HEK293 (cell line): ENCODE data around the gene IFI30.

Source experiments
- CTCF ChIA-PET: fragments of 350-600 bp; formaldehyde crosslinking; extraction: SDS; loops from one replicate; lab custom pipeline; 2021; ENCODE audit warnings: antibody characterized with exemption; lab: Yijun Ruan, JAX
- POLR2A ChIA-PET: fragments of 300-600 bp; formaldehyde crosslinking; extraction: SDS; loops from one replicate; lab custom pipeline; 2020; ENCODE audit warnings: antibody characterized with exemption, inconsistent platforms; lab: Yijun Ruan, JAX
- H3K27ac ChIP-seq: fragments of 200-500 bp; sonication (Bioruptor generic); 2 replicates; pipeline ENCODE4 v1.5.1; 2014; ENCODE audit warnings: low read depth, low read length, control low read depth, inconsistent platforms; ENCODE audit errors: extremely low read depth
- H3K36me3 ChIP-seq, 2 experiments: fragments of 200-500 bp in 1 of 2; sonication (Bioruptor generic) in 1 of 2; 1 replicate in 1 of 2; 2 replicates in 1 of 2; pipeline ENCODE4 v1.5.1; 2014 to 2017; ENCODE audit warnings: inconsistent platforms in 2 of 2, low read length in 2 of 2; ENCODE audit not compliant: control insufficient read depth in 2 of 2, insufficient read depth in 1 of 2
- H3K4me1 ChIP-seq: fragments of 200-500 bp; sonication (Bioruptor generic); 2 replicates; pipeline ENCODE4 v1.5.1; 2014; ENCODE audit warnings: mild to moderate bottlenecking, low read length, inconsistent platforms; ENCODE audit not compliant: control insufficient read depth, insufficient read depth
- H3K4me3 ChIP-seq: 2 replicates; pipeline ENCODE4 v1.5.1; 2011; ENCODE audit warnings: low read depth, mild to moderate bottlenecking, control low read depth, low read length, moderate library complexity
- H3K9me3 ChIP-seq: fragments of 200-500 bp; sonication (Bioruptor generic); 2 replicates; pipeline ENCODE4 v1.5.1; 2014; ENCODE audit warnings: low read depth, low read length, inconsistent platforms; ENCODE audit not compliant: control insufficient read depth, insufficient read depth
- FEZF1 ChIP-seq: fragments of 450-650 bp; formaldehyde crosslinking; IDR thresholded peaks from 2 replicates; pipeline ENCODE4 v1.5.1; 2016; ENCODE audit warnings: missing biosample characterization, missing genetic modification characterization
- MEIS1 ChIP-seq: sonication (generic); formaldehyde crosslinking; IDR thresholded peaks from 2 replicates; pipeline ENCODE4 v1.8.1; 2022; ENCODE audit warnings: missing genetic modification reagents, mild to moderate bottlenecking, borderline replicate concordance
- MZF1 ChIP-seq: fragments of 450-650 bp; formaldehyde crosslinking; IDR thresholded peaks from 2 replicates; pipeline ENCODE4 v1.5.1; 2017; ENCODE audit warnings: missing biosample characterization, missing genetic modification characterization, borderline replicate concordance
- SALL2 ChIP-seq: fragments of 450-650 bp; formaldehyde crosslinking; IDR thresholded peaks from 2 replicates; pipeline ENCODE4 v1.5.0; 2017; ENCODE audit warnings: missing biosample characterization, mild to moderate bottlenecking, missing genetic modification characterization, borderline replicate concordance
- SETDB1 ChIP-seq: IDR thresholded peaks from one replicate; pipeline ENCODE4 v1.6.1; 2017; ENCODE audit warnings: mild to moderate bottlenecking, low read length, moderate library complexity, mixed read lengths; ENCODE audit not compliant: insufficient read length
- SP2 ChIP-seq: fragments of 450-650 bp; formaldehyde crosslinking; IDR thresholded peaks from 2 replicates; pipeline ENCODE4 v1.5.1; 2016; ENCODE audit warnings: missing biosample characterization, missing genetic modification characterization
- TRIM28 ChIP-seq: IDR thresholded peaks from 2 replicates; pipeline ENCODE4 v1.6.1; 2011; ENCODE audit warnings: low read length, control low read depth, borderline replicate concordance
- YY1 ChIP-seq: fragments of 450-650 bp; formaldehyde crosslinking; IDR thresholded peaks from 2 replicates; pipeline ENCODE4 v1.5.1; 2018; ENCODE audit warnings: missing biosample characterization, missing genetic modification characterization
- YY2 ChIP-seq: fragments of 450-650 bp; formaldehyde crosslinking; IDR thresholded peaks from 2 replicates; pipeline ENCODE4 v1.5.1; 2016; ENCODE audit warnings: missing biosample characterization, missing genetic modification characterization
- ZBTB17 ChIP-seq: fragments of 450-650 bp; formaldehyde crosslinking; IDR thresholded peaks from 2 replicates; pipeline ENCODE4 v1.5.1; 2016; ENCODE audit warnings: missing biosample characterization, missing genetic modification characterization
- ZBTB20 ChIP-seq: fragments of 450-650 bp; formaldehyde crosslinking; IDR thresholded peaks from 2 replicates; pipeline ENCODE4 v1.5.1; 2016; ENCODE audit warnings: missing biosample characterization, missing genetic modification characterization
- ZFHX2 ChIP-seq: fragments of 450-650 bp; formaldehyde crosslinking; conservative IDR thresholded peaks from 2 replicates; pipeline ENCODE4 v1.5.1; 2016; ENCODE audit warnings: missing biosample characterization, missing genetic modification characterization
- ZFP3 ChIP-seq: fragments of 450-650 bp; formaldehyde crosslinking; IDR thresholded peaks from 2 replicates; pipeline ENCODE4 v1.5.1; 2016; ENCODE audit warnings: low read depth, missing biosample characterization, missing genetic modification characterization
- ZNF138 ChIP-seq: fragments of 450-650 bp; formaldehyde crosslinking; IDR thresholded peaks from 2 replicates; pipeline ENCODE4 v1.5.1; 2016; ENCODE audit warnings: missing biosample characterization, missing genetic modification characterization, borderline replicate concordance
- ZNF184 ChIP-seq: fragments of 450-650 bp; IDR thresholded peaks from 2 replicates; pipeline ENCODE4 v1.5.1; 2018; ENCODE audit warnings: missing biosample characterization, mild to moderate bottlenecking, missing genetic modification characterization
- ZNF23 ChIP-seq: fragments of 450-650 bp; formaldehyde crosslinking; IDR thresholded peaks from 2 replicates; pipeline ENCODE4 v1.5.1; 2016; ENCODE audit warnings: missing biosample characterization, missing genetic modification characterization, borderline replicate concordance
- ZNF239 ChIP-seq: fragments of 450-650 bp; formaldehyde crosslinking; IDR thresholded peaks from 2 replicates; pipeline ENCODE4 v1.5.1; 2016; ENCODE audit warnings: missing biosample characterization, missing genetic modification characterization
- ZNF311 ChIP-seq: fragments of 450-650 bp; formaldehyde crosslinking; IDR thresholded peaks from 2 replicates; pipeline ENCODE4 v1.5.1; 2017; ENCODE audit warnings: missing biosample characterization, missing genetic modification characterization, borderline replicate concordance
- ZNF366 ChIP-seq: fragments of 450-650 bp; formaldehyde crosslinking; conservative IDR thresholded peaks from 2 replicates; pipeline ENCODE4 v1.5.1; 2016; ENCODE audit warnings: missing biosample characterization, missing genetic modification characterization
- ZNF391 ChIP-seq: fragments of 450-650 bp; formaldehyde crosslinking; IDR thresholded peaks from 2 replicates; pipeline ENCODE4 v1.5.1; 2016; ENCODE audit warnings: low read depth, missing biosample characterization, missing genetic modification characterization, borderline replicate concordance
- ZNF473 ChIP-seq: fragments of 450-650 bp; formaldehyde crosslinking; IDR thresholded peaks from 2 replicates; pipeline ENCODE4 v1.5.1; 2017; ENCODE audit warnings: missing biosample characterization, missing genetic modification characterization
- ZNF488 ChIP-seq: fragments of 450-650 bp; formaldehyde crosslinking; IDR thresholded peaks from 2 replicates; pipeline ENCODE4 v1.5.1; 2016; ENCODE audit warnings: missing biosample characterization, missing genetic modification characterization
- ZNF521 ChIP-seq: fragments of 450-650 bp; formaldehyde crosslinking; IDR thresholded peaks from 2 replicates; pipeline ENCODE4 v1.5.1; 2017; ENCODE audit warnings: missing biosample characterization, mild to moderate bottlenecking, missing genetic modification characterization
- ZNF529 ChIP-seq: fragments of 450-650 bp; formaldehyde crosslinking; IDR thresholded peaks from 2 replicates; pipeline ENCODE4 v1.5.1; 2017; ENCODE audit warnings: missing genetic modification characterization, missing biosample characterization; ENCODE audit not compliant: insufficient replicate concordance
- ZNF549 ChIP-seq: fragments of 450-650 bp; IDR thresholded peaks from 2 replicates; pipeline ENCODE4 v1.5.1; 2018; ENCODE audit warnings: missing biosample characterization, missing genetic modification characterization, mild to moderate bottlenecking, inconsistent platforms, moderate library complexity
- ZNF555 ChIP-seq: fragments of 450-650 bp; formaldehyde crosslinking; conservative IDR thresholded peaks from 2 replicates; pipeline ENCODE4 v1.5.1; 2017; ENCODE audit warnings: missing biosample characterization, mild to moderate bottlenecking, missing genetic modification characterization, inconsistent platforms
- ZNF596 ChIP-seq: fragments of 450-650 bp; IDR thresholded peaks from 2 replicates; pipeline ENCODE4 v1.5.0; 2018; ENCODE audit warnings: missing biosample characterization, mild to moderate bottlenecking, missing genetic modification characterization, moderate library complexity
- ZNF626 ChIP-seq: fragments of 450-650 bp; sonication (Bioruptor Pico); formaldehyde crosslinking; IDR thresholded peaks from 2 replicates; pipeline ENCODE4 v1.5.1; 2018; ENCODE audit warnings: missing biosample characterization, missing genetic modification characterization, inconsistent platforms
- ZNF629 ChIP-seq: fragments of 450-650 bp; formaldehyde crosslinking; IDR thresholded peaks from 2 replicates; pipeline ENCODE4 v1.5.1; 2017; ENCODE audit warnings: missing biosample characterization, missing genetic modification characterization
- ZNF658 ChIP-seq: fragments of 450-650 bp; formaldehyde crosslinking; IDR thresholded peaks from 2 replicates; pipeline ENCODE4; 2016; ENCODE audit warnings: missing biosample characterization, missing genetic modification characterization
- ZNF704 ChIP-seq: fragments of 450-650 bp; formaldehyde crosslinking; IDR thresholded peaks from 2 replicates; pipeline ENCODE4 v1.5.1; 2016; ENCODE audit warnings: missing biosample characterization, missing genetic modification characterization
- ZNF747 ChIP-seq: fragments of 450-650 bp; formaldehyde crosslinking; IDR thresholded peaks from 2 replicates; pipeline ENCODE4 v1.5.1; 2016; ENCODE audit warnings: missing biosample characterization, missing genetic modification characterization
- ZNF76 ChIP-seq: fragments of 450-650 bp; formaldehyde crosslinking; IDR thresholded peaks from 2 replicates; pipeline ENCODE4; 2016; ENCODE audit warnings: low read depth, missing biosample characterization, missing genetic modification characterization, borderline replicate concordance
- ZSCAN16 ChIP-seq: fragments of 450-650 bp; formaldehyde crosslinking; IDR thresholded peaks from 2 replicates; pipeline ENCODE4 v1.5.1; 2016; ENCODE audit warnings: missing biosample characterization, missing genetic modification characterization

IFI30 gene

GRCh38 chr19:18221815-18222725 is 48.5 kb downstream of the IFI30 start:
- ChIA-PET CTCF (interaction anchor here (0.9 to 4.1 kb wide), 6 partner anchors 14 to 106 kb away, joined by 3 to 16 read pairs (median 4); no protein-coding TSS in a partner anchor), POLR2A (no interaction called here)
- TF ChIP-seq ZNF391 (tag by site-specific recombination): no peak
- TF ChIP-seq ZFHX2: no peak
- TF ChIP-seq ZNF138: no peak
- peak; percentile 61 for TF ChIP-seq ZNF596 (tag by site-specific recombination)
- no peak for TF ChIP-seq SETDB1
- no peak for TF ChIP-seq ZBTB20 (tag by site-specific recombination)
- TF ChIP-seq YY1 (tag by site-specific recombination): no peak
- peak; percentile 93 for TF ChIP-seq ZFP3 (tag by site-specific recombination)

GRCh38 chr19:18223860-18224524 is 50.4 kb downstream of the IFI30 start:
- peak overlapping the region; percentile 40 for H3K4me3 ChIP-seq
- POLR2A ChIA-PET: interaction anchor here (0.6 to 1.7 kb wide), 7 partner anchors 9 to 223 kb away, joined by 3 to 19 read pairs (median 4); partner anchors contain the start of gene JUND
- no peaks in the 10 kb centered on the region for H3K36me3 ChIP-seq
- H3K4me1 ChIP-seq: no peaks in the 10 kb centered on the region; the same call in 1 of the 2 replicates
- no peaks in the 10 kb centered on the region for H3K9me3 ChIP-seq
- no peak overlapping the region for H3K27ac ChIP-seq
- CTCF ChIA-PET: interaction anchor here (0.5 to 1.0 kb wide), 3 partner anchors 16 to 105 kb away, joined by 3 to 4 read pairs (median 3); a partner anchor contains a TSS
- TF ChIP-seq ZNF366 (peak; percentile 57), MEIS1 (no peak), ZNF23 (tag by site-specific recombination) (no peak), SALL2 (tag by site-specific recombination) (no peak), ZNF626 (tag by site-specific recombination) (no peak), ZSCAN16 (tag by site-specific recombination) (no peak), SP2 (tag by site-specific recombination) (peak; percentile 80), ZNF239 (tag by site-specific recombination) (no peak), ZNF488 (tag by site-specific recombination) (no peak), ZNF555 (tag by site-specific recombination) (no peak), ZNF473 (tag by site-specific recombination) (no peak), ZNF529 (tag by site-specific recombination) (no peak), ZNF704 (tag by site-specific recombination) (no peak), ZNF521 (tag by site-specific recombination) (no peak), ZBTB20 (tag by site-specific recombination) (no peak), ZNF549 (tag by site-specific recombination) (no peak), ZNF658 (tag by site-specific recombination) (no peak), FEZF1 (tag by site-specific recombination) (no peak), ZNF747 (tag by site-specific recombination) (no peak), ZBTB17 (tag by site-specific recombination) (peak; percentile 82), ZNF629 (peak; percentile 66), TRIM28 (no peak), MZF1 (tag by site-specific recombination) (no peak), ZNF76 (tag by site-specific recombination) (peak; percentile 59; the same call in 1 of the 2 replicates), ZNF391 (tag by site-specific recombination) (no peak), ZNF184 (tag by site-specific recombination) (no peak), ZNF311 (tag by site-specific recombination) (no peak), YY2 (tag by site-specific recombination) (no peak)

More at GRCh38 chr19:18221815-18222725, 48.5 kb downstream of the IFI30 start:
- Histone ChIP-seq H3K4me3 (no peak overlapping the region), H3K27ac (no peak overlapping the region), H3K9me3 (no peaks in the 10 kb centered on the region), H3K4me1 (no peaks in the 10 kb centered on the region; the same call in 1 of the 2 replicates), H3K36me3 (no peaks in the 10 kb centered on the region)
